OCI-LY7 (cell line): ENCODE data around the gene PHF20. TPM values are rescaled to one million over a fixed set of nuclear protein-coding genes. Genes with fewer than 3 reads are reported as not detected.

ENCODE experiments used
- BruUV-seq: library from RNA; stranded (reverse); fragments of 400-500 nt; replicated peaks from 2 replicates; lab custom pipeline; 2021; lab: Mats Ljungman, UMichigan
- CTCF ChIA-PET: fragments of 300-600 bp; sonication (Branson Sonifier 250); formaldehyde crosslinking; loops from one replicate; lab custom pipeline; 2022; ENCODE audit warnings: antibody characterized with exemption; ENCODE audit not compliant: unreplicated experiment; lab: Charles Lee
- POLR2A ChIA-PET: fragments of 300-600 bp; sonication (Branson Sonifier 250); formaldehyde crosslinking; loops from one replicate; lab custom pipeline; 2022; ENCODE audit warnings: antibody characterized with exemption; lab: Charles Lee
- DNase-seq: peaks from one replicate; pipeline ENCODE4 v3.0.0-alpha.2; 2015; ENCODE audit warnings: low spot score
- H2AFZ ChIP-seq: fragments of 200-600 bp; sonication (generic), shearing (Covaris generic); 2 replicates; pipeline ENCODE4 v1.6.1; 2014; ENCODE audit warnings: mild to moderate bottlenecking, antibody characterized with exemption, low read length, moderate library complexity
- H3K27ac ChIP-seq: fragments of 200-600 bp; sonication (generic); 2 replicates; pipeline ENCODE4 v1.5.1; 2014; ENCODE audit warnings: mixed run types, low read depth, mild to moderate bottlenecking, moderate library complexity, low read length, inconsistent platforms; ENCODE audit not compliant: poor library complexity, severe bottlenecking
- H3K36me3 ChIP-seq: fragments of 200-600 bp; sonication (generic); 2 replicates; pipeline ENCODE4 v1.6.1; 2014; ENCODE audit warnings: mild to moderate bottlenecking, antibody characterized with exemption, low read length, moderate library complexity, mixed read lengths; ENCODE audit not compliant: insufficient read depth
- H3K4me1 ChIP-seq: fragments of 200-600 bp; sonication (generic); 2 replicates; pipeline ENCODE4 v1.5.1; 2014; ENCODE audit warnings: mild to moderate bottlenecking, low read length; ENCODE audit not compliant: insufficient read depth, poor library complexity, severe bottlenecking
- H3K4me2 ChIP-seq: fragments of 200-600 bp; sonication (generic); 2 replicates; pipeline ENCODE4 v1.6.1; 2014; ENCODE audit warnings: mild to moderate bottlenecking, low read length
- H3K4me3 ChIP-seq: fragments of 200-600 bp; sonication (generic); 2 replicates; pipeline ENCODE4 v1.5.1; 2014; ENCODE audit warnings: mild to moderate bottlenecking, low read depth, low read length; ENCODE audit not compliant: poor library complexity, severe bottlenecking
- H3K79me2 ChIP-seq: fragments of 200-600 bp; sonication (generic); 2 replicates; pipeline ENCODE4 v1.6.1; 2016; ENCODE audit warnings: low read depth, mild to moderate bottlenecking, low read length, moderate library complexity, mixed read lengths; ENCODE audit not compliant: insufficient read depth
- H3K9me2 ChIP-seq: fragments of 200-600 bp; sonication (generic); 2 replicates; pipeline ENCODE4 v1.6.1; 2016; ENCODE audit warnings: mild to moderate bottlenecking, low read length, mixed read lengths; ENCODE audit not compliant: insufficient read depth
- H3K9me3 ChIP-seq: fragments of 200-600 bp; sonication (generic); 2 replicates; pipeline ENCODE4 v1.6.1; 2014; ENCODE audit warnings: mild to moderate bottlenecking, mixed run types, low read length, mixed read lengths
- H4K20me1 ChIP-seq: fragments of 200-600 bp; sonication (generic); 2 replicates; pipeline ENCODE4 v1.6.1; 2014; ENCODE audit warnings: mild to moderate bottlenecking, antibody characterized with exemption, low read length, moderate library complexity, mixed read lengths; ENCODE audit not compliant: insufficient read depth
- EZH2phosphoT487 ChIP-seq: fragments of 200-600 bp; sonication (generic); IDR thresholded peaks from 2 replicates; pipeline ENCODE4 v1.6.1; 2018; ENCODE audit warnings: low read depth, borderline replicate concordance, mild to moderate bottlenecking, mixed run types, antibody characterized with exemption, low read length, moderate library complexity, mixed read lengths
- intact Hi-C: fragments of 100-400 bp; cut with micrococcal nuclease; formaldehyde crosslinking; loops from one replicate; pipeline ENCODE4 v1.10.0; 2022; ENCODE audit not compliant: unreplicated experiment
- total RNA-seq, 2 experiments: library from RNA; depleted of rRNA in 1 of 2; stranded (reverse); fragments of >200 nt in 1 of 2; shearing (Covaris generic) in 1 of 2; gene quantifications; 2 replicates each; pipeline ENCODE4 v1.2.3, GENCODE V29; 2014 to 2022
- TF ChIP-seq, protein P1 (sequence below): fragments of 200-600 bp; sonication (generic); conservative IDR thresholded peaks from 2 replicates; pipeline ENCODE4 v1.5.1; 2014; ENCODE audit warnings: mild to moderate bottlenecking, antibody characterized with exemption, low read length, moderate library complexity, mixed read lengths

The PHF20 gene
- total RNA-seq, 2 experiments from 2014 or later: 37.9 to 47.8 TPM

DNA sequence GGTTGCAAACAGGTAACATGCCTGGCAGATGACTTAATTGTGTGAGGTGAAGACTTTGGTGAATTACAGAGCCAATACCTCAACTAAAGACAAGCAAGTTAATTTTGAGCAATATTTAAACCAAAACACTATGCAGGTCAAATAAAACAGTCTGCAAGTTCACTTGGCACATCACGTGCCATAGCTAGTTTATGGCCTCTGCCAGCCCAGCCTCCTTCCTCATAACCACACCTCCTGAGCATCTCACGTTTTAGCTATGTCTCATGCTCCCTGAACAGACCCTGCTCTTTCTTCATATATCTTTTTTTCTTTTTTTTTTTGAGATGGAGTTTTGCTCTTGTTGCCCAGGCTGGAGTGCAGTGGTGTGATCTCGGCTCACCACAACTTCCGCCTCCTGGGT lies 192.1 kb downstream of the PHF20 start:
- TF ChIP-seq, protein P1, sequence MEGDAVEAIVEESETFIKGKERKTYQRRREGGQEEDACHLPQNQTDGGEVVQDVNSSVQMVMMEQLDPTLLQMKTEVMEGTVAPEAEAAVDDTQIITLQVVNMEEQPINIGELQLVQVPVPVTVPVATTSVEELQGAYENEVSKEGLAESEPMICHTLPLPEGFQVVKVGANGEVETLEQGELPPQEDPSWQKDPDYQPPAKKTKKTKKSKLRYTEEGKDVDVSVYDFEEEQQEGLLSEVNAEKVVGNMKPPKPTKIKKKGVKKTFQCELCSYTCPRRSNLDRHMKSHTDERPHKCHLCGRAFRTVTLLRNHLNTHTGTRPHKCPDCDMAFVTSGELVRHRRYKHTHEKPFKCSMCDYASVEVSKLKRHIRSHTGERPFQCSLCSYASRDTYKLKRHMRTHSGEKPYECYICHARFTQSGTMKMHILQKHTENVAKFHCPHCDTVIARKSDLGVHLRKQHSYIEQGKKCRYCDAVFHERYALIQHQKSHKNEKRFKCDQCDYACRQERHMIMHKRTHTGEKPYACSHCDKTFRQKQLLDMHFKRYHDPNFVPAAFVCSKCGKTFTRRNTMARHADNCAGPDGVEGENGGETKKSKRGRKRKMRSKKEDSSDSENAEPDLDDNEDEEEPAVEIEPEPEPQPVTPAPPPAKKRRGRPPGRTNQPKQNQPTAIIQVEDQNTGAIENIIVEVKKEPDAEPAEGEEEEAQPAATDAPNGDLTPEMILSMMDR: no peak
- TF ChIP-seq EZH2phosphoT487: no peak
- Histone ChIP-seq H2AFZ (no peak overlapping the region), H3K4me2 (no peak overlapping the region), H3K9me3 (0 out of 2 replicates have a peak, but pooled peaks cover 3% of the 10 kb centered on the region), H3K79me2 (no peaks in the 10 kb centered on the region), H3K4me3 (no peak overlapping the region), H4K20me1 (no peaks in the 10 kb centered on the region), H3K4me1 (peaks cover 4% of the 10 kb centered on the region), H3K9me2 (no peaks in the 10 kb centered on the region), H3K27ac (no peak overlapping the region), H3K36me3 (no peaks in the 10 kb centered on the region)
- intact Hi-C loops: no loop called here
- ChIA-PET POLR2A (interaction anchor here (0.6 to 1.2 kb wide), 3 partner anchors 9 to 264 kb away, joined by 3 read pairs; partner anchors contain the start of genes NFS1 and ROMO1), CTCF (no interaction called here)
- BruUV-seq: no TSS peak
- no peak for DNase-seq

GRCh38 chr20:35967979-35968640 lies 196.3 kb downstream of the PHF20 start, which contains the start of gene CNBD2:
Gene CNBD2, plus strand, starts transcription at chr20:35968590. Its CDS starts 173 bp downstream, at chr20:35968763.
- H3K4me3 ChIP-seq: no peak within 1 kb of the TSS
- no peaks in the 10 kb centered on the region for H3K9me2 ChIP-seq
- no peaks in the 10 kb centered on the region for H4K20me1 ChIP-seq
- TF ChIP-seq, protein P1: no peak
- no peak for TF ChIP-seq EZH2phosphoT487
- H3K4me2 ChIP-seq: no peak within 1 kb of the TSS
- no peaks in the 10 kb centered on the region for H3K9me3 ChIP-seq
- H3K36me3 ChIP-seq: no peaks in the 10 kb centered on the region
- no peak within 1 kb of the TSS for H2AFZ ChIP-seq
- ChIA-PET POLR2A (interaction anchor here (0.5 to 1.3 kb wide), 2 partner anchors 13 to 123 kb away, joined by 3 to 5 read pairs; partner anchors contain the start of gene SCAND1), CTCF (interaction anchor here (0.6 kb wide), 1 partner anchor 49 kb away, joined by 5 read pairs; no protein-coding TSS in a partner anchor)
- no peaks in the 10 kb centered on the region for H3K79me2 ChIP-seq
- BruUV-seq: no TSS peak
- H3K27ac ChIP-seq: no peak within 1 kb of the TSS
- H3K4me1 ChIP-seq: peaks cover 4% of the 10 kb centered on the region
- intact Hi-C loops: no loop called here
- no peak for DNase-seq

GRCh38 chr20:35968930-35969329 lies 197.1 kb downstream of the PHF20 start:
- no peak overlapping the region for H3K4me2 ChIP-seq
- H3K9me2 ChIP-seq: no peaks in the 10 kb centered on the region
- H4K20me1 ChIP-seq: no peaks in the 10 kb centered on the region
- no peaks in the 10 kb centered on the region for H3K9me3 ChIP-seq
- no TSS peak for BruUV-seq
- no peak overlapping the region for H3K4me3 ChIP-seq
- no peaks in the 10 kb centered on the region for H3K79me2 ChIP-seq
- intact Hi-C loops: no loop called here
- H3K4me1 ChIP-seq: peaks cover 4% of the 10 kb centered on the region
- ChIA-PET POLR2A (no interaction called here), CTCF (no interaction called here)
- no peaks in the 10 kb centered on the region for H3K36me3 ChIP-seq
- no peak for TF ChIP-seq EZH2phosphoT487
- TF ChIP-seq, protein P1: no peak
- no peak overlapping the region for H3K27ac ChIP-seq
- DNase-seq: no peak
- H2AFZ ChIP-seq: no peak overlapping the region
